ENCODE results near the gene ASPA.
"Not testable (repeated sequence)": the region's sequence is repeated elsewhere in the genome, so short reads cannot be mapped to it uniquely, and the experiment has no call there.

Gene ASPA

DNA sequence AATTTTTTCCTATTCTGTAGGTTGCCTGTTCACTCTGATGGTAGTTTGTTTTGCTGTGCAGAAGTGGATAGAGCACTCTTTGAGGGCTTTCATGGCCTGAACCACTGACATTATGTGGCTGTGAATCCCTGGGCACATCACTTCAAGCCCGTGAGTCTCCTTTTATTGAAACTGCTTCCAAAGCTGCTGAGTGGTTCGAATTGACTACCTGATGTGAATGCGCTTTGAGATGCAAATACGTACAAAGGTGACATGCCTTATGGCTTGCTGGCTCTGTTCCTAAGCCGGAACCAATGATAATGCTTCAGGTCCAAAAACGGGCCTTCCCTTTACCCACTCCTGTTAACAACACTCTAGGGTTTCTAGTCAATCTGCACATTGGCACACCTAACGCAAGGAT is 34.3 kb downstream of the ASPA start:
- DNase-seq = no peak

- DNase-seq = peak; percentile 12
Observed at GRCh38 chr17:3511852-3512504, 36.2 kb downstream of the ASPA start.

DNA sequence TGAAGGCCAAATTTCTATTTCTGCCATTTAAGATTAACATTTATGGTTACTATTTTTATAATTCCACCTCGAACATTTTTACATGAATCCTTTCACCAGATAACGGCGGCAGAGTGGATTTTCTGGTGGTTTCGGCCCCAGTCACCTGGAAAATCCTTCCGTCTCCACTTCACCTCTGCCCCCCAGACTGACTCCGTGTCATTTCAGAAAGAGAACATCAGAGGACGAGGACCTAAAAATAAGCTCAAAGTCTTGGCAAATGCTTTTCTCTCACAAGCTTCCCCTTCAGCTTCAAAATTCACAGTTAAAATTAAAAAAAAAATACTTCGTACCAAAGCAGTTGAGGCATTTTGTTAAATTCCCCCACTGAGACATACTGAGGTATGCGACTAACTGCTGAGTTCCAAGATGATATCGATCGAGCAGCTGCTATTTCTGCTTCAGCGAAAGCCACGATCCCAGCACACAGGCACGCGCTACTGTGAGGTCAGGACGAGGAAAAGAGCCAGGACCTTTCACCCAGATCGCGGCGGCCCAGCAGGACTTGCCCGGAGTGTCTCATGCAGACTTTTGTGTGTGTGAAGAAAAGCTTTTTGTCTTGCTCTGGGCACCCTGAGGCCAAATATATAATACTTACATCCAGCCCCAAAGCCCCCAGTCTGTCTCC is 36.8 kb downstream of the ASPA start:
- peak; percentile 57 for DNase-seq

- DNase-seq = no peak
Observed at GRCh38 chr17:3513305-3514035, 37.7 kb downstream of the ASPA start.

DNA sequence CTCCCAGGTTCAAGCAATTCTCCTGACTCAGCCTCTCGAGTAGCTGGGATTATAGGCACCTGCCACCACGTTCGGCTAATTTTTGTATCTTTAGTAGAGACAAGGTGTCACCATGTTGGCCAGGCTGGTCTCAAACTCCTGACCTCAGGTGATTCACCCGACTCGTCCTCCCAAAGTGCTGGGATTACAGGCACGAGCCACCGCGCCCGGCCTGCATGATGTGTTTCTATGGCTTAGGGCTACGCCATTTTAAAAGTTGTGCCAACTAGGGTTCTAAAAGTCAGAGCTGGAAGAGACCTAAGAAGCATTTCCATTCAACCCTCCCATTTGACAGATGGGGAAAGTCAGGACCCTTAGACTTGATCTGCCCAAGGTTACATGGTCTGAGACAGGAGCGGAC is 38.4 kb downstream of the ASPA start:
- DNase-seq = not testable (repeated sequence)

GRCh38 chr17:3514873-3515272 is 39.1 kb downstream of the ASPA start:
- no peak for DNase-seq

GRCh38 chr17:3519472-3519871 is 43.7 kb downstream of the ASPA start:
- DNase-seq = not testable (repeated sequence)

GRCh38 chr17:3524024-3524423 is 48.2 kb downstream of the ASPA start:
- DNase-seq = no peak

DNA sequence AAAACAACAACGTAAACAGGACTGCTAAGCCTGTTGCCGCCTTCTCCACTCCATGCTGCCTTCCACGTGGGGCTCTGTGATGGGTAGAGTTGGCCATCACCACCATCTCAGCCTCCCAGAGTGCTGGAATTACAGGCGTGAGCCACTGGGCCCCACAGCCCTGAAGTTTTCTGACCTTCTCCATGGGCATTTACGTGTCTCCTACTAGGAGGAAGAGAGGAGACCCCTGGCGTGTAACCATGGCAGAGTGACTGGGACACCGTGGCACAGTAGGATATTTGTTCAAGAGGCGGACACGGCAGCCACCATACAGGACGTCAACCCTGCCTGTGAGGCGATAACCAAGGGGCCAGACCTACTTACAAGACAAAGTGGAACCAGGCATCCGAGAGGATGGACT is 50.7 kb downstream of the ASPA start:
- no peak for DNase-seq

DNA sequence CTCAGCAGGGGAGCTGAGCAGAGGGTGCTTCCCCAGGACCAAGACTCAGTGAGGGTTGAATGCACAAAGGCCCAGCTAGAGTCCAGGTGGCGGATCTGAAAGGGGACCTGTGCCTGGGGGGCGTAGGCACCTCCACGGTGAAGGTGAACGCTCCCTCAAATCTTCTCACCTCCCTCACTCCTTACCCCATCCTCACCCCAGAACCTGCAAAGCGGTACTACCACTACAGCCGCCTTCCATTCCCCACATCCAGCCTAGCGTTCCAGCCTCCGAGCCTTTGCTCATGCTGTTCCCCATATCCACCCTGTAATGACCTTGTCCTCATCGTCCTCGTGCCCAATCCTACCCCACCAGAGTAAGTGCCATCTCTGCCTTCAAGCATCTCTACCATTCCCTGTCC is 51.2 kb downstream of the ASPA start:
- DNase-seq = no peak

- DNase-seq = no peak
Observed at GRCh38 chr17:3527468-3527867, 51.7 kb downstream of the ASPA start.

DNA sequence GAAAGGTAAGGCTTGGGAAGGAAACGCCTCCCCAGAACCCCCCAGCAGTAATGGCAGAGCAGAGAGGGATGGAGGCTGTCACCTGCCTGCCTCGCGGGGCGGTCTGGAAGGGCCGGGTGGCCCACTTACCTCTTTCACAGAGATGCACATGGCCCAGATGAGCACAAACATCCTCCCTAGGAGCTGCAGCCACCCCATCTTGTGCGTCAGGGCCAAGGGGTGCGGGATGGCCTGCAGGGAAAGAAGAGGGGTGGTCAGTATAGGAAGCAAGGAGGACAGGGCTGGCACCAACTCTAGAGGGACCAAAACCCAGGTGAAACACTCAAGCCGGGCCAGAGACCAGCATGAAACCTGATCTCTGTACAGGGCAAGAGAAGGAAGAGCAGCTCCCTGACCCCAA is 52.1 kb downstream of the ASPA start:
- no peak for DNase-seq

DNA sequence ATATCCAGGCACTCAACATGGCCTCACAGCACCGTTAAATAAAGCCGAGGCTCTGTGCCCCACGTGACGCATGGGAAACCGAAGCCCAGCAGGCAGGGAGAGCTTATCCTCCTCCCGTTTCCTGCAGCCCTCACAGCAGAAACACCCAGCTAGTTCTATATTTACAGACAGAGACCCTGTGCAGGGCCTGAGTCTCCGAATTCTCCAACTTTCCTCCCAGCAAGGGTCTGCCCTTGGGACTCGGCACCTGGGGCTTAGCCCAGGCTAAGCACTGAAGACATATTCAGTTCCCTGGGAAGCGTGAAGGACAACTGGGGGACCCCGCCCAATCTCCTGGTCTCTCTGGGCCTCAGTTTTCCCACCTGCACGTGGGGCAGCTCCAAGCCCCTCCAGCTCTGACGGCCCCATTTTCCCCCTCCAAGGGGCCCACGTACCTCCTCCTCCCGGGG is 52.6 kb downstream of the ASPA start:
- DNase-seq = no peak

- DNase-seq = no peak
Observed at GRCh38 chr17:3528880-3529511, 53.2 kb downstream of the ASPA start.

GRCh38 chr17:3529817-3530741 is 54.3 kb downstream of the ASPA start:
- DNase-seq = peak; percentile 36

DNA sequence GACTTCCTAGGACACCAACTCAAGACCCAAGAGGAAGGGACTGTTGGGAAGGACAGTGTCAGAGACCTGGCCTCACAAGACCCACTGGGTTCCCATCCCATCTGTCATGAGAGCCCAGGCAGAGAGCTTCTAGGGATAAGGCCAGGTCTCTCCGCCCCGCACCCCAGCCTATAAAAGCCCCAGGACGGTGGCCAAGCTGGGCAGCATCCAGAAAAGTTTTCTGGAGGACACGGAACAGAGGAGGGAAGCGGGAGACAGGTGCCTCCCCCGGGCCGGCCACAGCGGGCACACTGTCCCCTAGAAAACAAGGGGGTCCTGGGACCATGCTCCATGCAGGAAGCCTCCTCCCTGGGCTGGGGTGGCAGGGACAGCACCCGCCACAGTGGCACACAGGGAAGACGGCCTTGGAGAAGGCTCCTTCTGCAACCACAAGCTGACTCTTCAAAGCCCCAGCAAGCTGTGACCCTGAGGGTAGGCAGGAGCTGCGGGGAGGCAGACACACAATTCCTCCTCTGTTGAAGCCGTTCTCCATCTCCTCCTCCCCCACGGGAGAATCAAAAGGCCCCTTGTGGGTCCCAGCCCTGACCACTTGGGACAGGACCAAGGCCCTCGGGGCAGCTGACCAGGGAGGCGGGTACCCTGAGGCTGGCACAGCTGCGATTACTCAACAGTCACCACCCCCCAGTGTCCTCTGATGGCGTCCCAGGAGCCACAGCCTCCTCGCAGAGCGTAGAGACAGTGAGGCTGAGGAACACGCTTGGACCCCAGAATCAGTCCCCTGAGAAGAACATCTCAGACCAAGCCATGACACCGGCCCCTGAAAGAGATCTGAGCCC is 55.7 kb downstream of the ASPA start:
- DNase-seq = no peak

DNA sequence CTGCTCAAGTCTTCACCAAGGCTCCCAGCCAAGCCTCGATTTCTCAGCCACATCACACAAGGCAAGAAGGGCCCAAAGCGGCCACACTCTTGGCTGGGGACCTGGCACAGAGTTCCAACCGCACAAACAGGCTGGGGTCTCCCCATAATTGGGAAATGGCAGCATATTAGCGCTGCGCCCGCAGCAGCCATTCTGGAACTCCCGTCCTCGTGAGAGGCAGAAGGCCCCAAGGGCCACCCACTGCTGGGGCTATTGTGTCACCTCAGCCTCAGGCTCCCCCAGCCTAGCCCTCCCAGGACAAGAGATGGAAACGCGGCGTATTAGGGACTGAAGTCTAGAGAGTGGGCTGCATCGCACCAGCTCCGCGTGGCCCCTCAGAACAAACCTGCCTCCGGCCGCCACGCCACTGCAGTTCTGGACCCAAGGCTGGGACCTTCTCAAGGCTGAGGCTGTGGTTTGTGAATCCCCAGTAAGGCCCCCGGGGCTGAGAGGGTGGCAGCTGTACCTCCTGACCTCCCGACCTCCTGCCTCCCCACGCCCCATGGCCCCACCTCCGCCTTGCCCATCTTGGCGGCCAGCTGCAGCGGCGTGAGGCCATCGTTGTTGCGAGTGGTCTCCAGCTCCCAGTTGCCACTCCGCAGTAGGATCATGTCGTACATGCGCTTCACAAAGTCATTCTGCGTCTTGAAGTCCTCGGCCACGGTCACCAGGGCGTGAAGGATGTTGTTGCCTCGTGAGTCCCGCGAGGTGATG is 56.5 kb downstream of the ASPA start:
- DNase-seq = no peak

DNA sequence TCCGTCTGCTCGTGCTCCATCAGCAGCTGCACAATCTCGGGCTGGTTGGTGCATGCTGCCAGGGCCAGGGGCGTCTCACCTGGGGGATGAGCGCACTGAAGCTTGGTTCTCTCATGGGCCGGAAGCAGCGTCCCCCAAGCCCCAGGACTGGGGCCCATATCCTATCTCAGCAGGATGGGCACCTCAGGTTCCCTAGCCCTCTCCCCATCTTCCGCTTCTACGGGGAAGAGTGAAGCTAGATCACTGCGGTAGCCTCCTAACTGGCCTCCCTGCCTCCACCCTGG is 57.0 kb downstream of the ASPA start:
- DNase-seq = no peak

DNA sequence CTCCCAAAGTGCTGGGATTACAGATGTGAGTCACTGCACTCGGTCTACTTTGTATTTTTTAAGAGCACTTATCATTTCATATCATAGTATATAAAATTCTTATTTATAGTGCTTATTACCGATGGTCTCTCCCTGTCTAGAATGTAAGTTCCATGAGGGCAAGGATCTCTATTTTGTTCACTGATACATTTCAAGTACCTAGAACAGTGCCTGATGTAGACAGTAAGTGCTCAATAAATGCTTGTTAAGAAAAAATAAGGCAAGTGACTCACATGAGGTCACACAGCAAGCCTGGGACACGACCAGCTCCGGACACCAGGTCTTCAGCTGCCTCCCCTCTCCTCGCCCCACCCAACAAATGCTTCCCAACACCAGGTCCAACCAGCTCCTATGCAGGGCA is 58.0 kb downstream of the ASPA start:
- DNase-seq = no peak

- peak; percentile 29 for DNase-seq
Observed at GRCh38 chr17:3534881-3535252, 59.1 kb downstream of the ASPA start.
